Esophagus squamous epithelium (tissue), 5 donors: Measurements from ENCODE around the gene CALY. TPM values are rescaled to one million over a fixed set of nuclear protein-coding genes. Genes with fewer than 3 reads are reported as not detected.
A peak's percentile ranks its signal among the peaks of the same experiment; 100 is the strongest.
"Not testable (repeated sequence)": the region's sequence is repeated elsewhere in the genome, so short reads cannot be mapped to it uniquely, and the experiment has no call there.

Experiments used
- DNase-seq: peaks from one replicate; lab custom pipeline; 2025; lab: John Stamatoyannopoulos, UW
- H3K27ac ChIP-seq, 4 donors: fragments of 200-600 bp; sonication (generic); one replicate each; pipeline ENCODE4 v1.5.1; 2016 to 2019; ENCODE audit warnings: mild to moderate bottlenecking in 1 of 4
- H3K27me3 ChIP-seq, 4 donors: fragments of 200-600 bp; sonication (generic); 1 replicate in 3 of 4; 2 replicates in 1 of 4; pipeline versions ENCODE4 v1.5.1 to v1.6.0; 2017 to 2021; ENCODE audit warnings: antibody characterized with exemption in 1 of 4
- H3K36me3 ChIP-seq, 3 donors: fragments of 200-600 bp; sonication (generic); one replicate each; pipeline ENCODE4 v1.5.1; 2016 to 2019
- H3K4me1 ChIP-seq, 3 donors: fragments of 200-600 bp; sonication (generic); one replicate each; pipeline ENCODE4 v1.5.1; 2017 to 2019
- H3K4me3 ChIP-seq, 4 donors: fragments of 200-600 bp; sonication (generic); 1 replicate in 3 of 4; 2 replicates in 1 of 4; pipeline ENCODE4 v1.5.1; 2016 to 2019; ENCODE audit warnings: mild to moderate bottlenecking in 2 of 4, moderate library complexity in 1 of 4
- H3K9me3 ChIP-seq, 3 donors: fragments of 200-600 bp; sonication (generic); one replicate each; pipeline ENCODE4 v1.5.1; 2016 to 2019
- CTCF ChIP-seq, 6 experiments: fragments of 450-650 bp in 4 of 6; fragments of 200-600 bp in 2 of 6; sonication (generic) in 2 of 6; IDR thresholded peaks; one replicate each; pipeline ENCODE4 v1.5.1; 2016 to 2019; ENCODE audit warnings: antibody characterized with exemption in 6 of 6, mild to moderate bottlenecking in 4 of 6, moderate library complexity in 4 of 6
- POLR2A ChIP-seq, 4 donors: fragments of 450-650 bp; IDR thresholded peaks; one replicate each; pipeline ENCODE4 v1.6.1; 2017; ENCODE audit warnings: antibody characterized with exemption in 4 of 4, mild to moderate bottlenecking in 4 of 4, moderate library complexity in 3 of 4
- WGBS, 2 donors: methylation state at CpG; one replicate each; pipeline ENCODE4 v1.1.5; 2018; 5-methylcytosine and 5-hydroxymethylcytosine counted together
- intact Hi-C: fragments of 100-400 bp; cut with DNase I; formaldehyde crosslinking; loops from one replicate; pipeline ENCODE4 v1.15.0; 2022
- total RNA-seq, 4 donors: library from RNA; depleted of rRNA; stranded (reverse); fragments of >200 nt; gene quantifications; one replicate each; pipeline ENCODE4 v1.1.0, GENCODE V29; 2016
- donor health status: DM: yes; HTN: yes; CAD: no.

The CALY gene
- total RNA-seq, 4 donors from 2014 or later, result not detected

GRCh38 chr10:133326223-133326551 lies 10.5 kb downstream of the CALY start:
- intact Hi-C loops, result no loop called here
- no peak overlapping the region for H3K27ac ChIP-seq
- peaks cover 15 to 71% (median 33%) of the 10 kb centered on the region in 4 donors for H3K27me3 ChIP-seq
- peaks cover 18 to 42% (median 19%) of the 10 kb centered on the region in 3 donors for H3K4me1 ChIP-seq
- TF ChIP-seq POLR2A (IDR thresholded peaks at IDR 0.05) (no peak), CTCF (IDR thresholded peaks at IDR 0.05) (no peak)
- 33 to 43% methylated on average over 8 to 9 of the region's 9 CpGs for WGBS, 2 donors
- no peaks in the 10 kb centered on the region for H3K9me3 ChIP-seq
- peak overlapping the region in 3 of 4 donors; percentile 41 to 63 (median 48) for H3K4me3 ChIP-seq
- no peaks in the 10 kb centered on the region for H3K36me3 ChIP-seq
- no peak for DNase-seq

GRCh38 chr10:133325440-133326222 lies 11.1 kb downstream of the CALY start:
- H3K36me3 ChIP-seq, result no peaks in the 10 kb centered on the region
- no peak for DNase-seq
- H3K4me3 ChIP-seq, result peak overlapping the region; percentile 16 to 63 (median 44)
- intact Hi-C loops, result no loop called here
- H3K27ac ChIP-seq, result no peak overlapping the region
- H3K27me3 ChIP-seq, result peaks cover 15 to 71% (median 33%) of the 10 kb centered on the region in 4 donors
- H3K4me1 ChIP-seq, result peaks cover 18 to 42% (median 19%) of the 10 kb centered on the region in 3 donors
- no peak for TF ChIP-seq POLR2A (IDR thresholded peaks at IDR 0.05)
- no peak for TF ChIP-seq CTCF (IDR thresholded peaks at IDR 0.05)
- 0 to 4% methylated on average over 2 to 5 of the region's 91 CpGs for WGBS, 2 donors
- no peaks in the 10 kb centered on the region for H3K9me3 ChIP-seq

- H3K9me3 ChIP-seq, result no peaks in the 10 kb centered on the region
- peak overlapping the region in 3 of 4 donors; percentile 41 to 63 (median 48) for H3K4me3 ChIP-seq
- no peak for DNase-seq
- intact Hi-C loops, result no loop called here
- no CpG with 5 or more reads among the region's 20 CpGs for WGBS, 2 donors
- peaks cover 15 to 76% (median 33%) of the 10 kb centered on the region in 4 donors for H3K27me3 ChIP-seq
- H3K27ac ChIP-seq, result no peak overlapping the region
- no peak for TF ChIP-seq CTCF (IDR thresholded peaks at IDR 0.05)
- TF ChIP-seq POLR2A (IDR thresholded peaks at IDR 0.05), result no peak
- no peaks in the 10 kb centered on the region for H3K36me3 ChIP-seq
- peaks cover 18 to 39% (median 18%) of the 10 kb centered on the region in 3 donors for H3K4me1 ChIP-seq
Observed at GRCh38 chr10:133324857-133325260, 11.8 kb downstream of the CALY start.

- no peaks in the 10 kb centered on the region for H3K9me3 ChIP-seq
- no peaks in the 10 kb centered on the region for H3K36me3 ChIP-seq
- no peak overlapping the region for H3K27ac ChIP-seq
- peaks cover 13 to 34% (median 18%) of the 10 kb centered on the region in 3 donors for H3K4me1 ChIP-seq
- DNase-seq, result no peak
- H3K27me3 ChIP-seq, result peaks cover 15 to 77% (median 33%) of the 10 kb centered on the region in 4 donors
- H3K4me3 ChIP-seq, result peak overlapping the region in 1 of 4 donors; percentile 32
- 17 to 20% methylated on average over 1 of the region's 13 CpGs for WGBS, 2 donors
- TF ChIP-seq POLR2A (IDR thresholded peaks at IDR 0.05) (no peak), CTCF (IDR thresholded peaks at IDR 0.05) (no peak)
- intact Hi-C loops, result no loop called here
Observed at GRCh38 chr10:133324198-133324792, 12.4 kb downstream of the CALY start.

GRCh38 chr10:133322064-133322709 lies 14.5 kb downstream of the CALY start:
- Histone ChIP-seq H3K27me3 (peaks cover 15 to 65% (median 21%) of the 10 kb centered on the region in 4 donors), H3K4me1 (peaks cover 18 to 37% (median 23%) of the 10 kb centered on the region in 3 donors)
- DNase-seq, H3K4me3 ChIP-seq, intact Hi-C loops, H3K9me3 ChIP-seq, H3K36me3 ChIP-seq, H3K27ac ChIP-seq: not testable (repeated sequence)
- WGBS, 2 donors, result 74 to 77% methylated on average over 11 to 12 of the region's 14 CpGs

GRCh38 chr10:133320852-133321422 lies 15.8 kb downstream of the CALY start:
- H3K36me3 ChIP-seq, H3K27ac ChIP-seq, DNase-seq, intact Hi-C loops, H3K9me3 ChIP-seq, H3K4me3 ChIP-seq: not testable (repeated sequence)
- Histone ChIP-seq H3K27me3 (peaks cover 7 to 53% (median 11%) of the 10 kb centered on the region in 4 donors), H3K4me1 (peaks cover 15 to 28% (median 21%) of the 10 kb centered on the region in 3 donors)
- WGBS, 2 donors, result 96% methylated on average over 4 to 6 of the region's 6 CpGs
